Activated naive CD4-positive, alpha-beta T cell treated with anti-CD3 and anti-CD28 coated beads, Interleukin-2, amount 50 U/mL, for 16 hours (primary cell): Measurements from ENCODE around the gene BRD1.
A peak's percentile ranks its signal among the peaks of the same experiment; 100 is the strongest.
"Not testable (repeated sequence)": the region's sequence is repeated elsewhere in the genome, so short reads cannot be mapped to it uniquely, and the experiment has no call there.

Source experiments
- DNase-seq: peaks from one replicate; pipeline ENCODE4 v3.0.0-alpha.2; 2020

The BRD1 gene

DNA sequence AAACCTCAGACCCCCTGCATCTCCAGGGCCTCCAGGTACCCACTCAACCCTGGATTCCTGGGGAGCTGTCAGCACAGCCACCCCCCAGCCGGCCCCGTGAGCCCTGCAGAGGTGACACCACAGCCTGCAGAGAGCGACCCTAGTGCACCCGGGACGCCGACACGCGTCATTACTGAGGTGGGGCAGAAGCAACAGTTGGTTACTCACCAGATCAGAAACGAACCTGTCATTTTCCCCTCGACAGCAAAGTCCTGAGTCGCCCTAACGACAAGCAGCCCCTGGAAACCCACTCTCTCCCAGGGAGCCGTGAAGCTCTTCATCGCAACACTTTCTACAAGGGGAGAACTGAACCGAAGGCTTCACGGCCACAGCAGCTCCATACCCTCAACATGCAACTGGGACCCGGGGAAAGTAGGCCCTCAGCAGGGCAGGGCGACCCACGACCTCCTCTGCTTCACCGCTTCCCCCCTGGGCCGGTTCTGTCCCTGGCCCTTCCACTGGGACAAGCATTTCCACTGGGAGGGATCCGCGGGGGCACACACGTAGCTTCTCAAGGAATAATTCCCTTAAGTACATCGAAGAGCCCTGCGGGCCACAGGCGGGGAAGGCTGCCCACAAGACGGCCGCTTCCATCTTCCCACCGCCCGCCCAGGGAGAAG is 1.6 kb downstream of the BRD1 start:
- peak; percentile 72 for DNase-seq

GRCh38 chr22:49825436-49825835 is 2.2 kb downstream of the BRD1 start:
- no peak for DNase-seq

GRCh38 chr22:49824936-49825335 is 2.7 kb downstream of the BRD1 start:
- no peak for DNase-seq

DNA sequence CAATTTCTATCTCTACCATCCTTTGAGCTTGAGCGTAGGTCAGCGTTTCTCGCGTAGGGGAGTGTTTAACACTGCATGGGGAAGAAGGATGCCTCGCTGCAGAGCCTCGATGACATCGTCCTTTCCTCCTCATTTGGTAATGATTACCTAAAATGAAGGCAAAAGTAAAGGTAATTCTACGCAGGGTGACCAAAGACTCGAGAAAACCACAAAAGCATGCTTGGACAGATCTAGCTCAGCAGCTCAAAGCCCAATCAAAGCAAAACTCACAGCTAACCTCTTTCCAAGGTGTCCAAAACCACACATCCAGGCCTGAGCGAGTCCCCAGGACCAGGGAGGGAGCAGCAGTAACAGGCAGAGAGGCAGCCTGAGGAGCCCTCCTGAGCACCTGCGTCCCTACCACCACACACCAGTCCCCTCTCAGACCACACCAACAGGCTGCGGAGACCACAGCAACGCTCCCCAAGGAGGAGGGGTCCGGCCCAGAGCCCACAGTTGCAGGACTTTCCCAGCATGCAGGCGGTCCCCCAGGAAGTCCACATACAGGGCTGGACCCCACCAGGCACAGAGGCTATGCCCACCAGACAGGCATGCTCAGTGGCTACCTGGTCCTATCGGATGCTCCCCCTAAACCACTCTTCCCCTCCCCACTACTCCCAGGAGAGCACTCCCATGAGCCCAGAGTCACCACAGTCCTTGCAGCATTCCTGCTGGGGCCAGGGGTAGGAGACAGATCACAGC is 3.3 kb downstream of the BRD1 start:
- no peak for DNase-seq

DNA sequence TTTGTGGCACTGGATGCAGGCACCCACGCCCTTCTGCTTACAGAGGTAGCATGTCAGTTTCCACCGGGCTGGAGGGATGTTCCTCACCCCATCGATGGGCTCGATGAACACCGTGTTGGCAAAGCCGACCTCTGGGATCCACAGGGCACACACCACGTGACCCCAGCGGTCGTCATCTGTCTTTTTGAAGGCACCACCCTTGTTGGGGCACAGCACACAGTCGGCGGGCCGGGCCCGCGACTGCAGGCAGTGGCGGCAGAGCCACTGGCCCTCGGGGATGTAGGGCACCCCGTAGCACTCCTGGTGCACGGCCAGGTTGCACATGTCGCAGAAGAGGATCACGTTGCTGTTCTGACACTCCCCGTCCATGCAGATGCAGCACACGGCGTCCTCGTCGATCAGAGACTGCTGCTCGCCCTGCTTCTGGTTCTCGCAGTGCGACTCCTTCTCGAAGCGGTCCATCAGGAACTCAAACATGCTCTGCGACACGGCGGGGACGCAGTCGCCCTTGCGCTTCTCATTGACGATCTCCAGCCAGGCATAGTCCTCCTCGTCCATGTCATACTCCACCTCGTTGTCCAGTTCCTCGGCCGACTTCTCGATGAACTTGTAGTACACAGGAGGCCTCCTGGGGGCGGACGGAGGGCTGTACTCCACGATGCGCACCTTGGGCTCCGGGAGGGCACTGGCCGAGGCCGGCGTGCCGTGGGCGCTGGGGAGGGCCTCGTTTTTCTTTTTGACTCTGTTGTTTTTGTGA is 4.2 kb downstream of the BRD1 start:
- no peak for DNase-seq

DNA sequence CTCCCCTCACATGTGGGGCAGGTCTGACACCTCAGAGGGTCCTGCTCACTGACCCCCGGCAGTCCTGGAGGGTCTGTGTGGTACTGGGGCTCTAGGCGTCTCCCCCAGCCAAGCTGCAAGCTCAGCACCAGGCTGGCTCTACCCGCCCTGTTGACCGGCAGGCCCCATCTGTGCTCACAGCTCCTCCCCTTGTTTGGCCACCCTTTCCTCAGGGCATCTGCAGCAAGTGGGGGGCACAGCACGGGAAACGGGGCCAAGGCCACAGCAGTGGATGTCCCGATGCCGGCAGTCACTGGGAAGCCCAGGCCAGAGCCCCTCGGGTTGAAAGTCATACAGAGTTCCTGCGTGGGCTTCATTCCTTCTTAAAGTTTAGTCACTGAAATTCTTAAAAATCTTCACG is 5.9 kb downstream of the BRD1 start:
- DNase-seq = not testable (repeated sequence)

GRCh38 chr22:49820984-49821383 is 6.7 kb downstream of the BRD1 start:
- DNase-seq = no peak

- DNase-seq = no peak
Observed at GRCh38 chr22:49817359-49817758, 10.3 kb downstream of the BRD1 start.

GRCh38 chr22:49815641-49816091 is 12.0 kb downstream of the BRD1 start:
- no peak for DNase-seq

GRCh38 chr22:49814856-49815255 is 12.8 kb downstream of the BRD1 start:
- DNase-seq = no peak

- DNase-seq = no peak
Observed at GRCh38 chr22:49814164-49814686, 13.4 kb downstream of the BRD1 start.

DNA sequence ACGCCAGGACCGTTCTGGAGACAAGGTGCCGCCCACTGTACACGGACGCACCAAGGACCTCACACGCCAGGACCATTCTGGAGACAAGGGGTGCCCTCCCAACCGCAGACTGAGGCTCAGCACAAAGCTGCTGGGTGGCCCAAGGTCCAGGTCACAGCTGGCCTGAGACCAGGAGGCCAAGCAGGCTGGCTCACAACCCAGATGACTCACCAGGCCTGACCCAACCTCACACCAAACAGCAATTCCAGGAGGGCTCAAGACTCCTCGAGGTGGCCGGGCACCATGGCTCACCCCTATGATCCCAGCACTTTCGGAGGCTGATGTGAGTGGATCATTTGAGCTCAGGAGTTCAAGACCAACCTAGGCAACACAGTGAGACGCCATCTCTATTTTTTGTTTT is 14.8 kb downstream of the BRD1 start:
- no peak for DNase-seq

GRCh38 chr22:49811020-49811791 is 16.5 kb downstream of the BRD1 start:
- DNase-seq = no peak

DNA sequence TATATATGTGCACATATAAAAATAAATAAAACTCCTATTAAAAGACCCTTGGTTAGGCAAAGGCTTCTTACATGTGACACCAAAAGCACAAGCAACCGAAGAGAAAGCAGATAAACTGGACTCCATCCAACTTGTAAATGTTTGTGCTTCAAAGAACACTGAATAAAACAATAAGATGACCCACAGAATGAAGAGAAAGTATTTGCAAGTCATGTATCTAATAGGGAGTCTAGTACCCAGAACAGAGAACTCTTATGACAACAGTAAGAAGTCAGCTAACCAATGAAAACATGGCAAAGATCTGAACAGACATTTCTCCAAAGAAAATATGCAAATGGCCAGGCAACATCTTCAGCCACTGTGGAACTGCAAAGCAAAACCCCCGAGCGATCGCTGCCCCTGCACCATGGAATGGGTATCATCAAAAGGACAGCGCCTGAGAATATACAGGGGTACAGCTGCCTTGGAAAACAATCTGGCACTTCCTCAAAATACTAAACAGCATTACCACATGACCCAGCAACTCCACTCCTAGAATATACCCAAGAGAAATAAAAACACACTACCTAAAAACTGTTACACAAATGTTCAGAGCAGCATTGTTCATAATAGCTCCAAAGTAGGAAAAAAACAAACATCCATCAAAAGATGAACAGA is 17.2 kb downstream of the BRD1 start:
- DNase-seq = no peak

DNA sequence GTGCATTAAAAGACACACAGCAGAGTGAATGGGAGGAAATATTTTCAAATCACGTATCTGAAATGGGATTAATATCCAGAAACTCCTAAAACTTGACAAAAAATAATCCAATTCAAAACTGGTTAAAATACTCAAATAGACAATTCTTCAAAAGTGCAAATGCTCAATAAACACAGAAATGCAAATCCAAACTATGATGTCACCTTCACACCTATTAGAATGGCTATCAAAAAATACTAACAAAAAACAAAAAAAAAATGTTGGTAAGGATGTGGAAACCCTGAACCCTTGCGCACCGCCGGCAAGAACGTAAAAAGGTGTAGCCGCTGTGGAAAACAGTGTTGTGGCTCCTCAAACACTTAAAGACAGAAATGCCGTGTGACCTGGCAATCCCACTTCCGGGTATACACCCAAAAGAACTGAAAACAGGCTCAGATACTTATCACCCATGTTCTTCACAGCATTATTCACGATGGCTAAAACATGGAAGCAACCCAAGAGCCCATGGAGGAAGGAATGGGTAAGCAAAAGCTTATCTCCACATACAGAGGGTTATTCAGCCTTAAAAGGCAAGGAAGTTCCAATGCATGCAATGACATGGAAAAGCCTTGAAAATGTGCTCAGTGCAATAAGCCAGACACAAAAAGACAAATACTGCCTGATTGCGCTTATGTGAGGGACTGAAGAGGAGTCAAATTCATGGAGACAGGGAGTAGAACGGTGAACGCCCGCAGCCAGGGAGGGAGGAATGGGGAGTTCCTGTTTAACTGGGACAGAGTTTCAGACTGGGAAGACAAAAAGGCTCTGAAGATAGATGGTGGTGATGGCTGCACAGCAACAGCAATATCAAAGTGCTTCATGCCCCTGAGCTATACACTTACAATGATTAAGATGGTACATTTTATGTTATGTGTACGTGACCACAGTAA is 19.6 kb downstream of the BRD1 start:
- DNase-seq = no peak

GRCh38 chr22:49807129-49807528 is 20.5 kb downstream of the BRD1 start:
- no peak for DNase-seq

DNA sequence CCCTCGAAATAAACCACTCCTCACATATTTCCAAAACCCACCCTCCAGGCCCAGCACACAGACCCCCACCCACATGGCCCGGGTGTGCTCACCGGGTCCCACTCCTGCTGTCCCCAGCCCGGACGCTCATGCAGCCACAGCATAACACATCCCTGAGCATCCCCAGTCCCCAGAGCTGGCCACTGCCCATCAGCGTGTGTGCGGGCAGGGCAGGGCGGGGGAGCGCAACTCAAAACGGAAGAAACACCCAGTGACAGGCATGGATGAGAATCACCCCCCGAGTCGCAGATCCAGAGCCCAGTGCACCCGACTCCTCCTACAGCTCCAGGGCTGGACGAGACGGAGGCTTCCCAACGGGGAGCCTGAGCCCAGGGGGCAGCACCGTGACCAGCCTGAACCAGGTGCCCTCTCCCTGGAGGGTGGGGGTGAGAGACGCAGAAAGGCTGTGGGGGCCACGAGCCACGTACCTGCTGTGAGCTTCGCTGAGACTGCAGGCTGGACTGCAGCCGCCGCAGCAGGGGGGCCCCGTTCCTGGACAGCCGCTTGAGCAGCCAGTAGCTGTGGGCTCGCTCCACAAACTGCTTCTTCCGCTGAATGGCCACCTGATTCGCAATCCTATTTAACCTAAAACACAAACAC is 23.8 kb downstream of the BRD1 start:
- DNase-seq = no peak

DNA sequence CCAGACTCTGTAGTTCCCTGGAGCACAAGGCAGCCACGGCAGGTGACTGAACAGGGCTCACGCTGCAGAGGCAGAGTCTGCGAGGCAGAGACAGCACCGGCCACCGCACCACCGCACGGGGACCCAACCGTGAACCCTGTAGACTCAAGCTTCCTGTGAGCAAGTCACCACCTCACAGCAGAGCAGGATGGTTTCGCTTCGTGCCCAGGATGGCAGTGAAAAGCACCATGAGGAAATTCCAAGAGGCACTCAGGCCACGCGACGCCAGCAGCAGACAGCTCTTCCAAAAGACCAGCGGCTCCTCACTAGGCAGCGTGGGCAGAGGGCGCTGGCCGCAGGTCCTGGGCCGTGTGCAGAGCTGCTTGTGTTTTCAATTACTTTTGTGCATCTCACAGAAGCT is 24.5 kb downstream of the BRD1 start:
- DNase-seq = no peak

DNA sequence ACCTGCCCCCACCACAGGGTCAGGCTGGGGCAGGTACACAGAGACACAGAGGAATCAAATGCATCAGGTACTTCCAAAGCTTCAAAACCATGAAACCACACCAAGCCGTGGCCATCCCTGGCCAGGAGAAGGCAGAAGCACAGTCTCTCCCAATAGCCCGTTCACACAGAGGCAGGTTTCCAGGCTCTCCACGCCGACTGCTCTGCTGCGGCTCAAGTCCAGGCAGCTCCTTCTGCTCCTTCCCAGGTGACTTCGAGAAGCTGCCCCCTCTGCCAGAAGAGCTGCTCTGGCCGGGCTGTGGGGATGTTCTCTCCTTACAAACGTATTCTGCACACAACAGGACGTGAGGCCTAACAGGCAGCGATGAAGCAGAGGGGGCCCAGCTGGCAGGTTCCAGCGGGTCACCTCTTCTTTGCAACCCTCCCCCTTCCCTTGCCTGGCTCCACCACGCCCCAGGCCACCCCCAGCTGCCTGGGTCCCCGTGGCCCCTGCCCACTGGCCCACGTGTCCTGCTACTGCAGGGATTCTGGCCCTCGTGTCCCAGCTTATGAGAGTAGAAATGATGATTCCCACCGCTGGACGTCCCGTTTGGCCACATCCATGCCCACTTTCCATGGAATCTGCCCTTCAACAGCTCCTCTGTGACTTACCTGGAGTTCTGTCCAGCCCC is 26.1 kb downstream of the BRD1 start:
- no peak for DNase-seq
